PC-9 (cell line): ENCODE measurements around the gene CFAP46. TPM values are rescaled to one million over a fixed set of nuclear protein-coding genes. Genes with fewer than 3 reads are reported as not detected.

Experiments
- BruUV-seq: library from RNA; stranded (reverse); fragments of 400-500 nt; replicated peaks from 2 replicates; lab custom pipeline; 2021; lab: Mats Ljungman, UMichigan
- CTCF ChIA-PET: fragments of 300-600 bp; sonication (Branson Sonifier 250); formaldehyde crosslinking; loops from one replicate; lab custom pipeline; 2022; ENCODE audit warnings: antibody characterized with exemption; lab: Charles Lee
- POLR2A ChIA-PET: fragments of 300-600 bp; sonication (Branson Sonifier 250); formaldehyde crosslinking; loops from one replicate; lab custom pipeline; 2022; ENCODE audit warnings: antibody characterized with exemption; ENCODE audit not compliant: unreplicated experiment; lab: Charles Lee
- DNase-seq, 2 experiments: peaks; one replicate each; pipeline versions ENCODE4 v3.0.0 to v3.0.0-alpha.2; 2015 to 2022; ENCODE audit warnings: mixed read lengths in 1 of 2
- H2AFZ ChIP-seq: fragments of 200-600 bp; sonication (generic); 2 replicates; pipeline ENCODE4 v1.8.1; 2017; ENCODE audit warnings: antibody characterized with exemption
- H3F3A ChIP-seq: fragments of 200-600 bp; sonication (generic); 2 replicates; pipeline ENCODE4 v1.8.1; 2017; ENCODE audit warnings: antibody characterized with exemption, mild to moderate bottlenecking, low read depth; ENCODE audit not compliant: insufficient read depth
- H3K27ac ChIP-seq: fragments of 200-600 bp; sonication (generic); 2 replicates; pipeline ENCODE4 v1.6.1; 2016; ENCODE audit warnings: mixed run types
- H3K27me3 ChIP-seq: fragments of 200-600 bp; sonication (generic); 2 replicates; pipeline ENCODE4 v1.6.1; 2016; ENCODE audit warnings: low read depth, mixed run types; ENCODE audit not compliant: insufficient read depth
- H3K36me3 ChIP-seq: fragments of 200-600 bp; sonication (generic); 2 replicates; pipeline ENCODE4 v1.6.1; 2016; ENCODE audit warnings: low read depth, mixed run types
- H3K4me1 ChIP-seq: fragments of 200-600 bp; sonication (generic); replicated peaks from 2 replicates; pipeline ENCODE4 v1.6.1; 2016; ENCODE audit warnings: mixed run types; ENCODE audit not compliant: insufficient read depth
- H3K4me2 ChIP-seq: fragments of 200-600 bp; sonication (generic); 2 replicates; pipeline ENCODE4 v1.6.1; 2017; ENCODE audit warnings: mixed run types
- H3K4me3 ChIP-seq: fragments of 200-600 bp; sonication (generic); 2 replicates; pipeline ENCODE4 v1.6.1; 2016; ENCODE audit warnings: mixed run types
- H3K79me2 ChIP-seq: fragments of 200-600 bp; sonication (generic); 2 replicates; pipeline ENCODE4 v1.6.1; 2017; ENCODE audit warnings: low read depth, mixed run types
- H3K9me2 ChIP-seq: fragments of 200-600 bp; sonication (generic); 2 replicates; pipeline ENCODE4 v1.8.1; 2017; ENCODE audit warnings: mild to moderate bottlenecking; ENCODE audit not compliant: insufficient read depth
- H3K9me3 ChIP-seq: fragments of 200-600 bp; sonication (generic); 2 replicates; pipeline ENCODE4 v1.8.1; 2016; ENCODE audit warnings: low read depth; ENCODE audit not compliant: insufficient read depth
- H4K20me1 ChIP-seq: fragments of 200-600 bp; sonication (generic); 2 replicates; pipeline ENCODE4 v1.8.1; 2017; ENCODE audit not compliant: insufficient read depth
- EZH2 ChIP-seq: fragments of 200-600 bp; sonication (generic); IDR thresholded peaks from 2 replicates; pipeline ENCODE4 v1.8.0; 2017; ENCODE audit warnings: antibody characterized with exemption, low read depth
- intact Hi-C: fragments of 100-400 bp; cut with micrococcal nuclease; formaldehyde crosslinking; loops from one replicate; pipeline ENCODE4 v1.10.0; 2022; ENCODE audit not compliant: unreplicated experiment
- total RNA-seq: library from RNA; stranded (reverse); gene quantifications from 2 replicates; pipeline ENCODE4 v1.2.3, GENCODE V29; 2021
- TF ChIP-seq, protein P1 (sequence below): fragments of 200-600 bp; sonication (generic); conservative IDR thresholded peaks from 2 replicates; pipeline ENCODE4 v1.6.1; 2017; ENCODE audit warnings: mixed run types, antibody characterized with exemption, mild to moderate bottlenecking, moderate library complexity

CFAP46 gene
- total RNA-seq, 1 experiment from 2014 or later = not detected

DNA sequence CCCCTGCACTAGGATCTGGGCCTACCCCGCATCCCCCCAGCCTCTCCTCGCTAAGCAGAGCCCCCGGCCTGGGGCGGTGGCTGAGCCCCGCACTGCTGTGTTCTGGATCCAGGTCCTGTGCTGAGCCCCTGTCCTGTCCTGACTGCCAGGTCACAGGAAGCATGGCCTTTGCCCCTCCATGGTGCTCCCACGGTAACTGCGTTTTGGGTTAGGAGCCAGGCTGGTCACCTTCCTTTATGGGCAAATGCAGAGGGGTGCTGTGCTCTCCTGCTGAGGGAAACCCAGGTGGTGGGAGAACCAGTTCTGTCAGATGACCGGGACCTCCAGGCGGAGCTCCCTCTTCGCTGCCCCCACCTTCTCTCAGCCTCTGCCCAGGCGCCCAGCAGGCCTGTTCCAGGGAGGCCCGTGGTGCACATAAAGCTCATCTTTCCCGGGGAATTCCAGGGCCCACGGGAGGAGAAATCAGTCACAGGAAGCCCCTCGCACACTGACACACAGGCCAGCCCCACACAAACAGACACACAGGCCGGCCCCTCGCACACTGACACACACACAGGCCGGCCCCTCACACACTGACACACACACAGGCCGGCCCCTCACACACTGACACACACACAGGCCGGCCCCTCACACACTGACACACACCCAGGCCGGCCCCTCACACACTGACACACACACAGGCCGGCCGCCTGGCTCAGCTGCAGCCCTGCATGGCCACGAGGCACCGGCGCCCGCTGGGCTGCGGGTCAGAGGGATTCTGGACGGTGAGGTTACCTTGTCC lies 75.6 kb downstream of the CFAP46 start:
- ChIA-PET POLR2A (no interaction called here), CTCF (no interaction called here)
- Histone ChIP-seq H4K20me1 (no peaks in the 10 kb centered on the region), H3K36me3 (no peaks in the 10 kb centered on the region), H3K79me2 (no peaks in the 10 kb centered on the region), H3K4me2 (no peak overlapping the region), H3K4me1 (no peaks in the 10 kb centered on the region), H3K27me3 (peaks cover 72% of the 10 kb centered on the region), H3K4me3 (no peak overlapping the region), H3K27ac (no peak overlapping the region), H3K9me2 (no peaks in the 10 kb centered on the region), H2AFZ (no peak overlapping the region), H3K9me3 (no peaks in the 10 kb centered on the region), H3F3A (no peaks in the 10 kb centered on the region)
- BruUV-seq = no TSS peak
- TF ChIP-seq EZH2 = no peak
- TF ChIP-seq, protein P1, sequence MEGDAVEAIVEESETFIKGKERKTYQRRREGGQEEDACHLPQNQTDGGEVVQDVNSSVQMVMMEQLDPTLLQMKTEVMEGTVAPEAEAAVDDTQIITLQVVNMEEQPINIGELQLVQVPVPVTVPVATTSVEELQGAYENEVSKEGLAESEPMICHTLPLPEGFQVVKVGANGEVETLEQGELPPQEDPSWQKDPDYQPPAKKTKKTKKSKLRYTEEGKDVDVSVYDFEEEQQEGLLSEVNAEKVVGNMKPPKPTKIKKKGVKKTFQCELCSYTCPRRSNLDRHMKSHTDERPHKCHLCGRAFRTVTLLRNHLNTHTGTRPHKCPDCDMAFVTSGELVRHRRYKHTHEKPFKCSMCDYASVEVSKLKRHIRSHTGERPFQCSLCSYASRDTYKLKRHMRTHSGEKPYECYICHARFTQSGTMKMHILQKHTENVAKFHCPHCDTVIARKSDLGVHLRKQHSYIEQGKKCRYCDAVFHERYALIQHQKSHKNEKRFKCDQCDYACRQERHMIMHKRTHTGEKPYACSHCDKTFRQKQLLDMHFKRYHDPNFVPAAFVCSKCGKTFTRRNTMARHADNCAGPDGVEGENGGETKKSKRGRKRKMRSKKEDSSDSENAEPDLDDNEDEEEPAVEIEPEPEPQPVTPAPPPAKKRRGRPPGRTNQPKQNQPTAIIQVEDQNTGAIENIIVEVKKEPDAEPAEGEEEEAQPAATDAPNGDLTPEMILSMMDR = no peak
- intact Hi-C loops = no loop called here
- no peak for DNase-seq

DNA sequence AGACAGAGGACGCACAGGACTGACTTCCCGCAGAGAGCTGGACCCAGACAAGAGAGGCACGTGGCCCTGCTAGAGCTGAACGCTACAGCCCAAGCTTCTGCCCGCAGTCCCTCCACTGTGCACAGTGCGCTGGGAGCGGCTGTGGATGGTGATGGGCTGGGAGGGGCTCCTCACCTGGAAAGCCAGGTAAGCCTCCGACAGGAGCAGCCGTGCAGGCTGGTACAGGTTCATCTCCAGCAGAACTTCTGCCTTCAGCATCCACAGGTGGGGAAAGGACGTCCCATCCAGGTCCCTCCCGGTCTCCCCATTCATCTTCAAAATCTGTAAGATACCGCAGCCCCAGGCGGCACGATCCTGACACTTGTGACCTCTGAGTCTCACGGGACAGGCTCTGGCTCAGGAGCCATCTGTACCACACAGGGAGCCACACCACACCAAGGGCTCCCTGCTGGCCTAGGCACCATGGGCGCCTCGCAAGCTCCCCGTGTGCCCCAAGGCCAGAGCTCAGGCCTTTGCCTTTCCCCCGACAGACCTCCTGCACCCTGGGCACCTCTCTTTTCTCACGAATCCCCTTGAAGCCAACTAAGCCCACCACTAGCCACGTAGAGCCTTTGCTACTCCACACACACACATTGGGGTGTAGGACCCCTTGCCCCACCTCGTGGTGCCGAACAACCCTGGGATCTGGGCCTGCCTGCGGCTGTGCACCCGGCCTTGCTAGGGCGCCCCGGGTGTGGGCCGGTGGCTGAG lies 76.3 kb downstream of the CFAP46 start:
- no peaks in the 10 kb centered on the region for H3K36me3 ChIP-seq
- intact Hi-C loops = no loop called here
- H3K79me2 ChIP-seq = no peaks in the 10 kb centered on the region
- H3K4me2 ChIP-seq = no peak overlapping the region
- no peaks in the 10 kb centered on the region for H3K9me3 ChIP-seq
- DNase-seq = no peak
- TF ChIP-seq, protein P1 = no peak
- TF ChIP-seq EZH2 = no peak
- H3K27ac ChIP-seq = no peak overlapping the region
- H2AFZ ChIP-seq = no peak overlapping the region
- no peak overlapping the region for H3K4me3 ChIP-seq
- H3K4me1 ChIP-seq = no peaks in the 10 kb centered on the region
- CTCF ChIA-PET = interaction anchor here (0.7 kb wide), 1 partner anchor 315 kb away, joined by 3 read pairs; no protein-coding TSS in a partner anchor
- H4K20me1 ChIP-seq = no peaks in the 10 kb centered on the region
- no TSS peak for BruUV-seq
- POLR2A ChIA-PET = no interaction called here
- no peaks in the 10 kb centered on the region for H3F3A ChIP-seq
- no peaks in the 10 kb centered on the region for H3K9me2 ChIP-seq
- peaks cover 72% of the 10 kb centered on the region for H3K27me3 ChIP-seq

DNA sequence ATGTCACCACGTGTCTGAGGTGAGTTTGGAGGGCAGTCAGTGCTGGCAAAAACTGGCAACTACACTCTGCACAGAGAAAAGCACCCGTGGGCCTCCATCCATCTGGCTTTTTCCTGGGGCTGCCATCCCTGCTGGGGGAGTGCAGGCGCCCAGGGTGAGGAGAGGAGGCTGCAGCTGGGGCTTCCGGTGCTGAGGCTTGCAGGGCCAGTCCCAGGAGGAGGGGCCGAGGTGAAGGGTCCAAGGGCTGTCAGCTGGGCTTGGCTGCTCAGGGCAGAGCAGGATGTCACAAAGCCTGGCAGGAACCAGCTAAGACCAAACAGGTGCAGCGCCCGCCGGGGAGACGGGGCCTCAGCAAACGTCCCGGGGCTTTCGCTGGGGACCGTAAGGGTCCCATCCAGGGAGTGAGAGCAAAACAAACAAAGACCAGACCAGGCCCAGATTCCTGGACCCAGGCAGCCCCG lies 77.2 kb downstream of the CFAP46 start:
- H2AFZ ChIP-seq = no peak overlapping the region
- H3K4me3 ChIP-seq = no peak overlapping the region
- H3K4me2 ChIP-seq = no peak overlapping the region
- H3K27ac ChIP-seq = no peak overlapping the region
- ChIA-PET POLR2A (no interaction called here), CTCF (interaction anchor here (0.7 kb wide), 1 partner anchor 314 kb away, joined by 3 read pairs; no protein-coding TSS in a partner anchor)
- H3K36me3 ChIP-seq = no peaks in the 10 kb centered on the region
- no peaks in the 10 kb centered on the region for H3K9me3 ChIP-seq
- DNase-seq = no peak
- intact Hi-C loops = no loop called here
- TF ChIP-seq, protein P1 = no peak
- TF ChIP-seq EZH2 = no peak
- no peaks in the 10 kb centered on the region for H4K20me1 ChIP-seq
- no peaks in the 10 kb centered on the region for H3K9me2 ChIP-seq
- H3K4me1 ChIP-seq = no peaks in the 10 kb centered on the region
- peaks cover 72% of the 10 kb centered on the region for H3K27me3 ChIP-seq
- H3F3A ChIP-seq = no peaks in the 10 kb centered on the region
- no peaks in the 10 kb centered on the region for H3K79me2 ChIP-seq
- BruUV-seq = no TSS peak
